GM10248 (cell line): ENCODE measurements around the gene KIF17.

Experiments
- CTCF ChIA-PET: fragments of 300-600 bp; sonication (Branson Sonifier 250); formaldehyde crosslinking; extraction: SDS; loops from one replicate; lab custom pipeline; 2021; ENCODE audit warnings: antibody characterized with exemption; lab: Yijun Ruan, JAX
- POLR2A ChIA-PET: fragments of 350-650 bp; sonication (Branson Sonifier 250); formaldehyde crosslinking; extraction: SDS; loops from one replicate; lab custom pipeline; 2020; ENCODE audit warnings: antibody characterized with exemption; lab: Yijun Ruan, JAX
- DNase-seq: peaks from one replicate; pipeline ENCODE4 v3.0.0; 2012; ENCODE audit errors: extremely low spot score
- CTCF ChIP-seq: IDR thresholded peaks from 2 replicates; pipeline ENCODE4 v1.5.1; 2012; ENCODE audit warnings: mild to moderate bottlenecking, low read depth; ENCODE audit errors: extremely low read depth, missing control alignments, control extremely low read depth

KIF17 gene

GRCh38 chr1:20701446-20701845 is 16.4 kb downstream of the KIF17 start:
- TF ChIP-seq CTCF = no peak
- CTCF ChIA-PET = interaction anchor here (1.6 to 9.7 kb wide), 2 partner anchors 494 to 667 kb away, joined by 3 to 122 read pairs; no protein-coding TSS in a partner anchor
- POLR2A ChIA-PET = no interaction called here

GRCh38 chr1:20700636-20701215 is 17.1 kb downstream of the KIF17 start:
- ChIA-PET CTCF (interaction anchor here (9.7 kb wide), 1 partner anchor 495 kb away, joined by 122 read pairs; no protein-coding TSS in a partner anchor), POLR2A (no interaction called here)
- DNase-seq = no peak
- TF ChIP-seq CTCF = no peak

More at GRCh38 chr1:20701446-20701845, 16.4 kb downstream of the KIF17 start:
- no peak for DNase-seq

GRCh38 chr1:20699558-20699957 is 18.2 kb downstream of the KIF17 start:
- ChIA-PET CTCF (interaction anchor here (0.8 to 9.7 kb wide), 5 partner anchors 11 to 668 kb away, joined by 3 to 122 read pairs (median 38); partner anchors contain the start of gene KIF17), POLR2A (no interaction called here)
- no peak for TF ChIP-seq CTCF
- DNase-seq = no peak

GRCh38 chr1:20698195-20698910 is 19.5 kb downstream of the KIF17 start:
- ChIA-PET CTCF (interaction anchor here (1.2 to 9.7 kb wide), 7 partner anchors 9 to 670 kb away, joined by 3 to 122 read pairs (median 35); partner anchors contain the start of gene KIF17), POLR2A (no interaction called here)
- DNase-seq = no peak
- no peak for TF ChIP-seq CTCF

- CTCF ChIA-PET = interaction anchor here (0.9 to 9.7 kb wide), 28 partner anchors 10 to 672 kb away, joined by 3 to 122 read pairs (median 4); partner anchors contain the start of genes DDOST, KIF17 and SH2D5
- POLR2A ChIA-PET = no interaction called here
- TF ChIP-seq CTCF = no peak
- no peak for DNase-seq
Observed at GRCh38 chr1:20697563-20697962, 20.2 kb downstream of the KIF17 start.
